ENCODE measurements around the gene SRP72.

SRP72 gene

DNA sequence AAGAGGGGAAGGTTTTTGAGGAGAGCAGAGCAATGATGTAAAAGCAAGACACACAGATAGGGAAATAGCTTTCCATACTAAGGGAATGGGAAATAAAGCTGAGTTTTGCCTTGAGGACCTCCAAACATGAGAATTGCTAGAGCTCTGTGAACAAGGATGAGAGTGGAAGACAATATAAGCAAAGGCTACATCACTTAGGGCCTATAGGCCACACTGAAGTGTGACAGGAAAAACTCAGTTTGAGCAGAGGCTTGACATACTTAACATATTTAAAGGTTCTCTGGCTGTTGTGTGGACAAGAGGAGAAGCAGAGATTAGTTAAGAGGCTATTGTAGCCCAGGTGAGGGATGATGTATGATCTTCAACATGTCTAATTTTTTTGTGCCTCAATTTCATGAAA is 5.3 kb upstream of the SRP72 start:
- ChIA-PET POLR2A (no interaction called here), CTCF (interaction anchor here (0.6 kb wide), 1 partner anchor 374 kb away, joined by 3 read pairs; no protein-coding TSS in a partner anchor)
- TF ChIP-seq, protein P1, sequence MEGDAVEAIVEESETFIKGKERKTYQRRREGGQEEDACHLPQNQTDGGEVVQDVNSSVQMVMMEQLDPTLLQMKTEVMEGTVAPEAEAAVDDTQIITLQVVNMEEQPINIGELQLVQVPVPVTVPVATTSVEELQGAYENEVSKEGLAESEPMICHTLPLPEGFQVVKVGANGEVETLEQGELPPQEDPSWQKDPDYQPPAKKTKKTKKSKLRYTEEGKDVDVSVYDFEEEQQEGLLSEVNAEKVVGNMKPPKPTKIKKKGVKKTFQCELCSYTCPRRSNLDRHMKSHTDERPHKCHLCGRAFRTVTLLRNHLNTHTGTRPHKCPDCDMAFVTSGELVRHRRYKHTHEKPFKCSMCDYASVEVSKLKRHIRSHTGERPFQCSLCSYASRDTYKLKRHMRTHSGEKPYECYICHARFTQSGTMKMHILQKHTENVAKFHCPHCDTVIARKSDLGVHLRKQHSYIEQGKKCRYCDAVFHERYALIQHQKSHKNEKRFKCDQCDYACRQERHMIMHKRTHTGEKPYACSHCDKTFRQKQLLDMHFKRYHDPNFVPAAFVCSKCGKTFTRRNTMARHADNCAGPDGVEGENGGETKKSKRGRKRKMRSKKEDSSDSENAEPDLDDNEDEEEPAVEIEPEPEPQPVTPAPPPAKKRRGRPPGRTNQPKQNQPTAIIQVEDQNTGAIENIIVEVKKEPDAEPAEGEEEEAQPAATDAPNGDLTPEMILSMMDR (IDR thresholded peaks at IDR 0.05; ENCODE audit: insufficient read depth, low read length, missing control alignments), result no peak
- no peak for DNase-seq (ENCODE audit: low read depth, low spot score)
- no peak overlapping the region for H3K4me3 ChIP-seq (ENCODE audit: low read depth, low read length)

DNA sequence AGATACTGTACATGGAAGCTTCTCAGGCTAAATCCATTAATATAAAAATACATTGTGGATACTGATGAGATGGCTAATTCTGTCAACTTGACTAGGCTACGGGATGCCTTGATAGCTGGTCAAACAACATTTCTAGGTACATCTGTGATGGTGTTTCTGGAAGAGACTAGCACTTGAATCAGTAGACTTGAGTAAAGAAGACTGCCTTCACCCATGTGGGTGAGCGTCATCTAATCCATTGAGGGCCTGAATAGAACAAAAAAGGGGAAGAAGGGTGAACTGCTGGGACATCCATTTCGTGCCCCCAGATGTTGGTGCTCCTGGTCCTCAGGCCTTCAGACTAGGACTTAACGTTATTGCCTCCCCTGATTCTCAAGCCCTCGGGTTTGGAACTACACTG is 3.7 kb upstream of the SRP72 start:
- POLR2A ChIA-PET, result no interaction called here
- TF ChIP-seq, protein P1 (IDR thresholded peaks at IDR 0.05; ENCODE audit: insufficient read depth, low read length, missing control alignments), result no peak
- no peak overlapping the region for H3K4me3 ChIP-seq (ENCODE audit: low read depth, low read length)
- CTCF ChIA-PET, result no interaction called here
- DNase-seq (ENCODE audit: low read depth, low spot score), result no peak

DNA sequence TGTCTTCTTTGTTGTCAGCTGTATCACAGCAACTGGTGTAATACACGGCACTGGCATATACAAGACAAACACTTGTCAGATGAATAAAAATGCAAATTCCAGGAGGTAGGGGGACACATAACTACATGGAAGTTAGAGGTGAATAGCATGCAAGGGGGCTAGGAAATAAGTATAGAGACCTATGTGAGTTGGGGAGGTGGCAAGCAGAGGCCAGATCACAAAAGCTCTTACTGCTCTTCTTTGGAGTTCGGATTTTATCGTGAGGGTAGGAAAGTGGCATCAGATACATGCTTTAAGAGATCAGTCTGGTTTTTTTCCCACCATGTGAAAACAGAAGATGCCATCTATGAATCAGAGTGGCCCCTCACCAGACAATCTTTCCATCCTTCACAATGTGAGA is 2.8 kb upstream of the SRP72 start:
- no peak overlapping the region for H3K4me3 ChIP-seq (ENCODE audit: low read depth, low read length)
- TF ChIP-seq, protein P1 (IDR thresholded peaks at IDR 0.05; ENCODE audit: insufficient read depth, low read length, missing control alignments), result no peak
- CTCF ChIA-PET, result no interaction called here
- DNase-seq (ENCODE audit: low read depth, low spot score), result no peak
- POLR2A ChIA-PET, result no interaction called here

DNA sequence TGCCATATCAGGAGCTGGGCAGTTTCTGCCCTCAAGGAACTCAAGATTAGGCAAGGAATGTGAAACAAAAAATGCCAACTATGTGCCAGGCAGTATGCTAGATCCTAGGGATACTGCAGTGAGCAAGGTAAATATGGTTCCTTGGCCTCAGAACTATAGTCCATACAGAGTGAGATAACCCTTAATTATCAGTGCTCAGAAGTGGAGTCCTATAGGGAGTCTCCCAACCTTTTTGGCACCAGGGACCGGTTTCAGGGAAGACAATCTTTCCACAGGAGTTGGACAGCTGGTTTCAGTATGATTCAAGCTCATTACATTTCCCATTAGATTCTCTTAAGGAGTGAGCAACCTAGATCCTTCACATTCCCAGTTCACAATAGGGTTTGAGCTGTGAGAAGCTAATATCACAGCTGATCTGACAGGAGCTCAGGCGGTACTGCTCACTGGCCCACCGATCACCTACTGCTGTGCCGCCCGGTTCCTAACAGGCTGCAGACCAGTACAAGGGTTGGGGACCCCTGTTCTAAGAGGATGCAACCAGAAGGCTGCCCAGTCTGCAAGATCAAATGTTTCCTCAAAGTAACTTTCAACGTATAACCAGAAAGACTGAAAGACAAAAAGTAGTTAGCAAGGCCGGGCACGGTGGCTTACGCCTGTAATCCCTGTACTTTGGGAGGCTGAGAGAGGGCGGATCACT is 1.7 kb upstream of the SRP72 start:
- TF ChIP-seq, protein P1 (IDR thresholded peaks at IDR 0.05; ENCODE audit: insufficient read depth, low read length, missing control alignments), result no peak
- POLR2A ChIA-PET, result interaction anchor here (0.8 to 2.3 kb wide), 3 partner anchors 12 to 79 kb away, joined by 3 to 13 read pairs (median 3); partner anchors contain the start of genes AASDH, PAICS and PPAT
- DNase-seq (ENCODE audit: low read depth, low spot score), result no peak
- CTCF ChIA-PET, result interaction anchor here (0.8 to 1.5 kb wide), 3 partner anchors 30 to 372 kb away, joined by 3 to 4 read pairs (median 3); partner anchors contain the start of gene PAICS
- peak overlapping the region; percentile 89 for H3K4me3 ChIP-seq (ENCODE audit: low read depth, low read length)

DNA sequence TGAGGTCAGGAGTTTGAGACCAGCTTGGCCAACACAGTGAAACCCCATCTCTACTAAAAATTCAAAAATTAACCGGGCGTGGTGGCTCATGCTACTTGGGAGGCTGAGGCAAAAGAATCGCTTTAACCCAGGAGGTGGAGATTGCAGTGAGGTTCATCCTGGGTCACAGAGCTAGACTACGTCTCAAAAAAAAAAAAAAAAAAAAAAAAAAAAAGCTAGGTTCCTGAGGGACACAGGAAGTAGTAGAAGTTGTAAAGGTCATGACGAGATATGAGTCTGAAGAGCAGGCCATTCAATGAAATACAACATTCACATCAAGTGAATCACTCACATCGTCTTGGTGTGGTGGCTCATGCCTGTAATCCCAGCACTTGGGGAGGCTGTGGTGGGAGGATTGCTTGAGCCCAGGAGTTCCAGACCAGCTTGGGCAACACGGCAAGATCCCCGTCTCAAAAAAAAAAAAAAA is 1.1 kb upstream of the SRP72 start:
- POLR2A ChIA-PET, result interaction anchor here (0.8 to 2.3 kb wide), 4 partner anchors 12 to 79 kb away, joined by 3 to 13 read pairs (median 4); partner anchors contain the start of genes AASDH, PAICS and PPAT
- peak; percentile 26 for DNase-seq (ENCODE audit: low read depth, low spot score)
- CTCF ChIA-PET, result interaction anchor here (0.8 to 1.5 kb wide), 3 partner anchors 30 to 372 kb away, joined by 3 to 4 read pairs (median 3); partner anchors contain the start of gene PAICS
- H3K4me3 ChIP-seq (ENCODE audit: low read depth, low read length), result peak overlapping the region; percentile 89

DNA sequence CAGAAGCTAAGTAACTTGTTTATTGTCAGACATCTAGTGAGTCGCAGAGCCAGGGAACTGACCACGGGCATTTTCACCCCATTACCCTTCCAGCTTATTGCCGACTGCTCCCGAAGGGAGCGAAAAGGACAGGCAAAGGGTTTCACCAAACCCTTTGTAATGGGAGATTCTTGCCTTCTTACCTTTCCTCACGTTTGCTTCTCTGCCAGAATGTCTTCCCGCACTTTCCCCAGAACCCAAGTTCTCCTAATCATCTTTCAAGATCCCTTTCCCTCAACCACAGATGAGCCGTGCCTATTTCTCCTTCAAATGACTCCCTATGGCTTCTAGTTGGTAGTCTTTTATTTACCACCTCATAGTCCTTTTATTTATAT is 520 bp upstream of the SRP72 start:
- POLR2A ChIA-PET, result interaction anchor here (0.8 to 2.3 kb wide), 3 partner anchors 13 to 32 kb away, joined by 3 to 13 read pairs (median 5); partner anchors contain the start of genes PAICS and PPAT
- TF ChIP-seq, protein P1 (IDR thresholded peaks at IDR 0.05; ENCODE audit: insufficient read depth, low read length, missing control alignments), result no peak
- peak overlapping the region; percentile 89 for H3K4me3 ChIP-seq (ENCODE audit: low read depth, low read length)
- no peak for DNase-seq (ENCODE audit: low read depth, low spot score)
- CTCF ChIA-PET, result interaction anchor here (1.5 kb wide), 1 partner anchor 31 kb away, joined by 3 read pairs; the partner anchor contains the start of gene PAICS

Data from AG04449 (cell line).